Measurements from ENCODE around the gene RRP1B.
"Not testable (repeated sequence)": the region's sequence is repeated elsewhere in the genome, so short reads cannot be mapped to it uniquely, and the experiment has no call there.

Gene RRP1B

GRCh38 chr21:43659136-43660000, at the start of gene RRP1B, which contains the start of gene HSF2BP:
TSS of gene RRP1B (plus strand) at chr21:43659560. CDS start at chr21:43659665, 105 bp downstream.
TSS of gene HSF2BP (minus strand) at chr21:43659488. CDS start at chr21:43658096, 1,392 bp downstream.
- FAIRE-seq, result no peak

DNA sequence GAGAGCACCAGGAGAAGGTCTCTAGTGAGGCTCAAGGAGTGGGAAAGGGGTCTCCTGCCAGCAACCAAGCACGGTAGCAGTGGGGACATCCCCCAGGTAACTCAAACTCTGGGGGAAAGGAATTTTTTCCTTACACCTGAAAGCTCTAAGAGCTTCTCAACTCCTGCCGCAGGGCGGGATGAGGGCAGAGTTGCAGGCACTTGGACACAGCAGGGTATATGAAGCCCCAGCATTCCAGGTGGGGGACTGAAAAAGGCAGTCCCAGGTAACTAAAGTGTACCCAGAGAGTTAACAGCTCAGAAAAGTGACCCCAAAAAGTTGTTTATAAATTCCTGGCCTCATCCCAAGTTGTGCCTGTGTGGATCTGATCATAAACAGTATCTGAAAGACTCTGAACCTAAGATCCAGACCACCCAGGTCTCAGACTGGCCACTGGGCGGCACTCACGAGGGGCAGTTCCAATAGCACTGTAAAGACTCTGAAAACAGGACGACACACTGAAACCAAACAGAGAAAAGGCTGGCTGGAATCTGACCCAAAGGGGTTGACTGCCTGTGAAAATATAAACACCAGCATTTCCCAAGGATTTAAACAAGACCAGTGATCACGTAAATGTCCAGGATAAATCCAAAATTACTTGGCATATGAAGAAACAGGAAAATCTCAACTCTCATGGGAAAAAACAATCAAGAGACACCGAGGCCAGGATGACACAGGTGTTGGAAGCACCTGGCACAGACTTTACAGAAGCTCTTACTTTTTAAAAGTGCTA, 47.6 kb upstream of the RRP1B start:
- no peak for FAIRE-seq

GRCh38 chr21:43613755-43614638, 45.4 kb upstream of the RRP1B start:
- no peak for FAIRE-seq

DNA sequence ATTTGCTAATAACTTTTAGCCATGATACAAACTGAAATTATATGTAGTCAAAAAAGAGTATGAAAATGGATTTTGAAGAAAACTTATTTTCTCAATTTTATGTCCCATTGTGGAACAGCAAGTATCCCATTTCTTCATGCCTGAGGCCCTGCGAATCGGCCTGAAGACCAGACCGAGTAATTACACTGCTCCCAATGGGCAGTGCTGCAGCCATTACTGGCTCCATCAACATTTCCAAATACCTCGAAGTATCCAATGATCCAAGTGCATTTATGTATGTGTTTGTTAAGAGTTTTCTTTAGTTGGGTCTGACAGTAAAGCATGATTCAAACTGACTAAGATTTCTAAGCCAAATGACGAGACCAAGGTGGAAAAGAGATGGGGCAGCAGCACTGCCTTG, 44.5 kb upstream of the RRP1B start:
- no peak for FAIRE-seq

GRCh38 chr21:43616861-43617260, 42.5 kb upstream of the RRP1B start:
- FAIRE-seq, result not testable (repeated sequence)

- FAIRE-seq, result peak; percentile 84
These were observed 40.4 kb upstream of the RRP1B start for GRCh38 chr21:43618940-43619339.

DNA sequence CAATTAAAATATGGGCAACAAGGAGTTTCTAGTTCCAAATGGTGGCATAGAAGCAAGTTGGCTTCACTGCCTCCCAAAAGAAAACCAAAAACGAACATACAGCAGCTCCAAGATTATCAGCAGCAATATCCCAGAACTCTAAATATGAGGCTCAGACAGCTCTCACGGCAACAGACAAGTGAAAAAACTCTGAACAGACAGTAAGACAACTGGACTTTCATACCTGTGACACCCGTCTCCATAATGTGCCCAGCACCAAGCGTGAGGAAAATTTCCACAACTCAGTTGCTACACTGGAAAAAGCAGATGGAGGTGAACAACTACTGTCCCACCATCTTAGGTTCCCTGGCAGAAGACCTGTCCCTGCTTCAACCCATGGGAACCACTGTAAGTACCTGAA, 40.0 kb upstream of the RRP1B start:
- FAIRE-seq, result no peak

DNA sequence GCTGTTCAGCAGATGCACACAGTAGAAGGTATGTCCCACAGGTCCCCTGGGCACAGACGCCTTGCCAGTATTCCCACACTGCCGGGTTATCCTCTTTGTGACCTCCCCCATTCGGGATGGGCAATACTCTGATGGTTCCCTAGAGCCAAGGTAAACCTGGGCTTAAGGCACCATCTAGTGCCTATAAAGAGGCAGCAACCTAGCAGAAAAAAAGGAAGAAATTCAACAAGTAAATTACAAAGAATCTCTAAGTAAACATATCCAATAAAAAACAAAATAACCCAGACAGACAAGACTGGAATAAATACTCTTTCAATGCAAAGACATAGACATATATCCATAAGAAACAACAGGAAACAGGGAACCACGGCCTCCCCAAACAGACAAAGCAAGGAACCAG, 39.5 kb upstream of the RRP1B start:
- no peak for FAIRE-seq

DNA sequence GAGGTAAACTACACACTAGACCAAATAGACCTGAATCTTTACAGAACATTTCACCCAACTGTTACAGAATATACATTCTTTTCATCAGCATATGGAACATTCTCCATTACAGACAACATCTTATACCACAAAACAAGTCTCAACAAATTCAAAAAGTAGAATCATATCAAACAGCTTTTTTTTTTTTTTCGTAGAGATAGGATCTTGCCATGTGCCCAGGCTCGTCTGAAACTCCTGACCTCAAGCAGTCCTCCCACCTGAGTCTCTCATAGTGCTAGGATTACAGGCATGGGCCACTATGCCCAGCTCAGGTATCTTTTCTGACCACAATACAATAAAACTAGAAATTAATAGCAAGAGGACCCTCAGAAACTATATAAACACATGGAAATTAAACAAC, 36.6 kb upstream of the RRP1B start:
- no peak for FAIRE-seq

DNA sequence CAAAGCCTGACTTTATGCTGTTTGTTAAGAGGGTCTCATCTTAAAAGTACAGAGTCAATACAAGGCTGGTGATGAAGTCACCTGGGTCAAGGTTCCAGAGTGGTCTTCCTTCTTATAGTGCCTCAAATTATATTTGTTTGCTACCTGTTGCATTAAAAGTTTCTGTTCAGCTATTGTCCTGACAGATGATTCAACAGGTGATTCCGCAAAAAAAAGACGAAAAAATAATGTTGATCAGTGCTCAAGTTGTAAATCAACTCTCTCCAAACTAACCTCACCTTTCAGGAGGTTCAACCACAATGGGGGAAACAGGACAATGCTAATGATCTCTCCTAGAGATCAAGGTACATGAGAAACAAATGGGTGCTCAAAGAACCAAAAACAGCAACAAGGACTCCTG, 35.8 kb upstream of the RRP1B start:
- FAIRE-seq, result no peak

DNA sequence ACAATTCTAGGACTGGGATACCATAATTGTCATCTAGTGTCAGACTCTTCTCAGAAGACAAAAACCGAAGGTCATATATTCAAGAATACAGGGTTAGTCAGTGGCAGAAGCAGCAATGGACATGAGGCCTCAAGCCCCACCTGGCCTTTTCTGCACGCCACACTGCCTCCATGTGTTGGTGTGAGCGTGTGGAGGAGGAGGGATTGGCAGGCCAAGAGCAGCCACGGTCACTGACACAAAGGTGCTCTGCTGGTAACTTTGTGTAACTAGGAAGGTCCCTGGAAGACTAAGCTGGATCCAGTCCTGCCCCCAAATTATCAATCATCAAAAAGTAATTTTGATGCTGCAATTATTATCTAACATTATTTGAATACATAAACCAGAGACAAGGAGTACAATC, 35.0 kb upstream of the RRP1B start:
- no peak for FAIRE-seq

GRCh38 chr21:43626390-43626789, 33.0 kb upstream of the RRP1B start:
- no peak for FAIRE-seq

GRCh38 chr21:43627527-43627926, 31.8 kb upstream of the RRP1B start:
- no peak for FAIRE-seq

DNA sequence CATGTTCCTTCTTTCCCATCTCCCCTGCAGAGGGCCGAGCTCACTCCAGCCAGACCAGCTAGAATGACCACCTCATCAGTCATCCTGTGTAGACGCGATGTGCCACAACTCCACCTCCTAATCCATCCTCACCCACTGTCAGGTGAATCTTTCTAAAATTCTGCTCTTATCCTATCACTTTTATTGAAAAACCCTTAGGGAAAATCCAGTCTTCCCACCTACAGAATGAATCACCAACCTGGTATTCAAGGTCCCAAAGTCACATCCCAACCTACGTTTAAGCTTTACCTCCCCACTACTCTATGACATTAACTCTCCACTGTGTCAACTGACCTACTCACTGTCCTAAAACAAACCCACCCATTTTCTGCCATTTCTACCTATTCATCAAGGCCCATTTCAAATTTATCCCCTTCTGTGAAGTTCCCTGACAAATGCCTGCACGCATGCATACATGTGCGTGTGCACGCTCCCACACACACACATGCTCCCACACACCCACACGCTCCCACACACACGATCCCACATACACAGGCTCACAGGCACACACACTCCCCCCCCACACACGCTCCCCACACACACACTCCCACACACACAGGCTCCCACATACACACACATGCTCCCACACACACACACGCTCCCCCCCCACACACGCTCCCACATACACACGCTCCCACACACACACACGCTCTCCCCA, 27.8 kb upstream of the RRP1B start:
- FAIRE-seq, result no peak

- FAIRE-seq, result no peak
These were observed 26.9 kb upstream of the RRP1B start for GRCh38 chr21:43632373-43632905.

DNA sequence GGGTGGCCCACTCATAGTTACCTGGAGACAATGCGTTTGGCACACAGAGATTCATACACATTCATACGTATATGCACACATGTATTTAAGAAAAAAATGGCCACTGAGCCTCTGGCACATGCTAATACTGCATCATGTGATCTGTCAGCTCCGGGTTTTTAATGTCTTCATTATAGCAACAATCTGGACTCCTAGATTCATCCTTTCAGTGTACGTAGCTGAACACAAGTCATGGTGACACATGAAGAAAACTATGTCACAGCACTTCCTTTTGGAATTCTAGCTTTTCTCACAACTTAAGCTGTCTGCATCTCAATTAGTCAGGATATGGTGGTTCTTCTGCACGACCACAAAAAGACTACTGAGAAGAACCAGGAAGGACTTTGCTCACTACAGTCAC, 24.7 kb upstream of the RRP1B start:
- no peak for FAIRE-seq

GRCh38 chr21:43635436-43635835, 23.9 kb upstream of the RRP1B start:
- no peak for FAIRE-seq

DNA sequence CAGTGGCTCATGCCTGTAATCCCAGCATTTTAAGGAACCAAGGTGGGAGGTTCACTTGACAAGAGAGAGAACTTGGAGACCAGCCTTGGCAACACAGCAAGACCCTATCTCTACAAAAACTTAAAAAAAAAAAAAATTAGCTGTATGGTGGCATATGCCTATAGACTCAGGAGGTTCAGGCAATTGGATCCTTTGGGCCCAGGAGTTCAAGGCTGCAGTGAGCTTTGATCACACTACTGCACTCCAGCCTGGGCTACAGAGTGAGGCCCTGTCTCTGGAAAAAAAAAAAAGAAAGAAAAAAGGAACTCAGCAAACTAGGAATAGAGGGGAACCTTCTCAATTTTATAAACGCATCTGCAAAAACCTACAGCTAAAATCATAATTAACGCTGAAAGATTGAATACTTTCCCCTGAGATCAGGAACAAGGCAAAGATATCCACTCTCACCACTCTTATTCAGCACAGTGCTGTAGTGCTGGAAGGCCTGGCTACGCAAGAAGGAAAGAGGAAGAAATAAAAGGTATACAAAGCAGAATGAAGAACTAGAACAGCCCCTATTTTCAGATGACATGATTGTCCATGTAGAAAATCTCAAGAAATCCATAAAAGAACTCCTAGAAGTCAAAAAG, 21.7 kb upstream of the RRP1B start:
- no peak for FAIRE-seq

- FAIRE-seq, result no peak
These were observed 19.6 kb upstream of the RRP1B start for GRCh38 chr21:43639470-43640353.

DNA sequence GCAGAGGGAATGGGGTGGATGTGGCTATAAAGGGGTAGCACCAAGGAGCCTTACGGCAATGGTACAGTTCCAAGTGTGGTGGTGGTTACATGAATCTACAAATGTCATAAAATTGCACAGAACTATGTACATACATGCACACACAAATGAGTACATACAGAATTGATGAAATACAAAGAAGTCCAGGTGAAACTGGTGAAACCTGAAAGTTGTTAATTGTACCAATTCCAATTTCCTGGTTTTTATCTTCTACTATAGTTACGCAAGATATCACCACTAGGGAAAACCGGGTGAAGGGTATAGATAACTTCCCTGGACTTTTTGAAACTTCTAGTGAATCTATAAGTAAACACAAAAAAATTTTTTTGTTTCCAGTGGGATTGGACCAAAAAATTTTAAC, 19.0 kb upstream of the RRP1B start:
- no peak for FAIRE-seq

Data from colon (tissue), 2 donors.